Measurements from ENCODE around the gene C20orf144. TPM values are rescaled to one million over a fixed set of nuclear protein-coding genes. Genes with fewer than 3 reads are reported as not detected.

The C20orf144 gene
- total RNA-seq, 4 donors from 2014 or later: not detected

GRCh38 chr20:33709398-33709797, 47.3 kb downstream of the C20orf144 start:
- no peak overlapping the region for H3K27ac ChIP-seq
- DNase-seq: no peak
- H3K9me3 ChIP-seq: no peaks in the 10 kb centered on the region
- TF ChIP-seq CTCF (IDR thresholded peaks at IDR 0.05 in 4 of 5, conservative IDR thresholded peaks at IDR 0.05 in 1 of 5) (no peak), POLR2A (IDR thresholded peaks at IDR 0.05) (no peak)
- intact Hi-C loops (cut with DNase I; ENCODE audit: low total_unique reads): no loop called here
- no peaks in the 10 kb centered on the region for H3K4me1 ChIP-seq
- in situ Hi-C loops (cut with MboI; ENCODE audit: low sequenced_read_pairs in 4 of 4): no loop called here
- ATAC-seq: no peak
- peaks cover 0 to 40% of the 10 kb centered on the region in 2 donors for H3K36me3 ChIP-seq
- H3K27me3 ChIP-seq: no peaks in the 10 kb centered on the region
- H3K4me3 ChIP-seq: no peak overlapping the region

- ATAC-seq (no peak), DNase-seq (no peak)
- in situ Hi-C loops (cut with MboI; ENCODE audit: low sequenced_read_pairs in 4 of 4) (no loop called here), intact Hi-C loops (cut with DNase I; ENCODE audit: low total_unique reads) (no loop called here)
- Histone ChIP-seq H3K4me3 (no peak overlapping the region), H3K9me3 (no peaks in the 10 kb centered on the region), H3K27me3 (no peaks in the 10 kb centered on the region), H3K36me3 (peaks cover 0 to 41% of the 10 kb centered on the region in 2 donors), H3K27ac (no peak overlapping the region), H3K4me1 (no peaks in the 10 kb centered on the region)
- TF ChIP-seq POLR2A (IDR thresholded peaks at IDR 0.05) (no peak), CTCF (IDR thresholded peaks at IDR 0.05 in 4 of 5, conservative IDR thresholded peaks at IDR 0.05 in 1 of 5) (no peak)
Measured at GRCh38 chr20:33709905-33710541, 47.9 kb downstream of the C20orf144 start.

GRCh38 chr20:33710681-33711445, 48.7 kb downstream of the C20orf144 start:
- Histone ChIP-seq H3K4me1 (no peaks in the 10 kb centered on the region), H3K9me3 (no peaks in the 10 kb centered on the region), H3K4me3 (no peak overlapping the region), H3K27me3 (no peaks in the 10 kb centered on the region), H3K27ac (no peak overlapping the region), H3K36me3 (peaks cover 0 to 41% of the 10 kb centered on the region in 2 donors)
- TF ChIP-seq POLR2A (IDR thresholded peaks at IDR 0.05) (no peak), CTCF (IDR thresholded peaks at IDR 0.05 in 4 of 5, conservative IDR thresholded peaks at IDR 0.05 in 1 of 5) (no peak)
- DNase-seq (no peak), ATAC-seq (no peak)
- intact Hi-C loops (cut with DNase I; ENCODE audit: low total_unique reads): no loop called here
- in situ Hi-C loops (cut with MboI; ENCODE audit: low sequenced_read_pairs in 4 of 4): no loop called here

GRCh38 chr20:33711446-33711738, 49.3 kb downstream of the C20orf144 start:
- Histone ChIP-seq H3K9me3 (no peaks in the 10 kb centered on the region), H3K27ac (no peak overlapping the region), H3K4me3 (no peak overlapping the region), H3K27me3 (no peaks in the 10 kb centered on the region), H3K36me3 (peaks cover 0 to 41% of the 10 kb centered on the region in 2 donors), H3K4me1 (no peaks in the 10 kb centered on the region)
- DNase-seq (no peak), ATAC-seq (no peak)
- in situ Hi-C loops (cut with MboI; ENCODE audit: low sequenced_read_pairs in 4 of 4) (no loop called here), intact Hi-C loops (cut with DNase I; ENCODE audit: low total_unique reads) (no loop called here)
- TF ChIP-seq POLR2A (IDR thresholded peaks at IDR 0.05) (no peak), CTCF (IDR thresholded peaks at IDR 0.05 in 4 of 5, conservative IDR thresholded peaks at IDR 0.05 in 1 of 5) (no peak)

Other genes with a start within 250 kb of the C20orf144 start
- 100 to 1,000 TPM; 198 to 320 (median 219) TPM for gene SNTA1, start 218.6 kb upstream of the C20orf144 start, total RNA-seq
- gene CBFA2T2, start 172.2 kb upstream of the C20orf144 start, total RNA-seq: 1 to 10 TPM; 6.9 to 8.9 (median 7.9) TPM
- gene ACTL10, start 4.6 kb downstream of the C20orf144 start, total RNA-seq: under 1 TPM in 2 of 4 donors, not detected in 2; 0.22 to 0.39 TPM
- gene NECAB3, start 12.1 kb downstream of the C20orf144 start, total RNA-seq: 100 to 1,000 TPM in 2 of 4 donors, 10 to 100 TPM in 2; 72.3 to 127 (median 107) TPM
- gene E2F1, start 24.1 kb downstream of the C20orf144 start, total RNA-seq: 1 to 10 TPM in 2 of 4 donors, under 1 TPM in 1, not detected in 1; 1.00 to 2.0 (median 1.4) TPM
- 1 to 10 TPM; 3.2 to 7.3 (median 5.3) TPM for gene PXMP4, start 58.0 kb downstream of the C20orf144 start, total RNA-seq
- 1 to 10 TPM; 1.8 to 4.6 (median 2.6) TPM for gene ZNF341, start 69.7 kb downstream of the C20orf144 start, total RNA-seq
- 100 to 1,000 TPM in 1 of 4 donors, 10 to 100 TPM in 3; 57.4 to 109 (median 82.7) TPM for gene CHMP4B, start 149.0 kb downstream of the C20orf144 start, total RNA-seq